Naive thymus-derived CD4-positive, alpha-beta T cell (primary cell): ENCODE measurements around the gene DPP6. TPM values are rescaled to one million over a fixed set of nuclear protein-coding genes. Genes with fewer than 3 reads are reported as not detected.
"Not testable (repeated sequence)": the region's sequence is repeated elsewhere in the genome, so short reads cannot be mapped to it uniquely, and the experiment has no call there.

Source experiments
- ATAC-seq: fragments of 150-1000 bp; cut with Tn5 transposase; 2 replicates; pipeline ENCODE4 v1.10.0; 2021; ENCODE audit warnings: mild to moderate bottlenecking, moderate library complexity
- CTCF ChIA-PET: fragments of 350-600 bp; sonication (Branson Sonifier 250); formaldehyde crosslinking; loops from one replicate; lab custom pipeline; 2021; ENCODE audit warnings: antibody characterized with exemption; lab: Charles Lee
- POLR2A ChIA-PET: fragments of 350-600 bp; sonication (Branson Sonifier 250); formaldehyde crosslinking; loops from one replicate; lab custom pipeline; 2021; ENCODE audit warnings: antibody characterized with exemption, inconsistent platforms; lab: Charles Lee
- DNase-seq, 9 donors: peaks; one replicate each; pipeline versions ENCODE4 v3.0.0 to v3.0.0-alpha.2; 2020 to 2022; ENCODE audit warnings: mixed read lengths in 1 of 9
- H3K27ac ChIP-seq: one replicate; pipeline ENCODE4 v1.7.0; 2013; ENCODE audit warnings: mild to moderate bottlenecking, low read depth, low read length, moderate library complexity
- H3K27me3 ChIP-seq, 2 donors: one replicate each; pipeline ENCODE4 v1.7.0; 2013; ENCODE audit warnings: low read length in 2 of 2, mild to moderate bottlenecking in 2 of 2, moderate library complexity in 2 of 2; ENCODE audit not compliant: control insufficient read depth in 2 of 2, insufficient read depth in 2 of 2
- H3K36me3 ChIP-seq, 3 experiments: 1 replicate in 2 of 3; 2 replicates in 1 of 3; pipeline ENCODE4 v1.7.0; 2013; ENCODE audit warnings: low read length in 3 of 3, mild to moderate bottlenecking in 3 of 3, moderate library complexity in 1 of 3; ENCODE audit not compliant: insufficient read depth in 3 of 3, control insufficient read depth in 2 of 3
- H3K4me1 ChIP-seq, 2 donors: one replicate each; pipeline ENCODE4 v1.7.0; 2013; ENCODE audit warnings: low read length in 2 of 2, mild to moderate bottlenecking in 2 of 2, moderate library complexity in 1 of 2; ENCODE audit not compliant: control insufficient read depth in 2 of 2, insufficient read depth in 2 of 2
- H3K4me3 ChIP-seq: 2 replicates; pipeline ENCODE4 v1.7.0; 2013; ENCODE audit warnings: mild to moderate bottlenecking, low read length
- H3K9me3 ChIP-seq, 3 experiments: 1 replicate in 2 of 3; 2 replicates in 1 of 3; pipeline ENCODE4 v1.7.0; 2013; ENCODE audit warnings: low read length in 3 of 3; ENCODE audit not compliant: control insufficient read depth in 2 of 3
- H3K27ac Mint-ChIP-seq, 9 donors: one replicate each; pipeline ENCODE4 v1.8.0; 2020 to 2022; ENCODE audit warnings: mixed read lengths in 9 of 9, mild to moderate bottlenecking in 8 of 9, moderate library complexity in 5 of 9, inconsistent platforms in 2 of 9
- H3K27me3 Mint-ChIP-seq, 5 donors: one replicate each; pipeline ENCODE4 v1.8.0; 2021 to 2022; ENCODE audit warnings: mixed read lengths in 5 of 5, mild to moderate bottlenecking in 1 of 5
- H3K36me3 Mint-ChIP-seq, 5 donors: one replicate each; pipeline ENCODE4 v1.8.0; 2020 to 2022; ENCODE audit warnings: mixed read lengths in 5 of 5, mild to moderate bottlenecking in 3 of 5, inconsistent platforms in 1 of 5
- H3K4me1 Mint-ChIP-seq, 7 donors: one replicate each; pipeline ENCODE4 v1.8.0; 2020 to 2022; ENCODE audit warnings: mixed read lengths in 7 of 7, mild to moderate bottlenecking in 3 of 7, inconsistent platforms in 1 of 7
- H3K4me3 Mint-ChIP-seq, 10 donors: one replicate each; pipeline ENCODE4 v1.8.0; 2020 to 2022; ENCODE audit warnings: mild to moderate bottlenecking in 10 of 10, mixed read lengths in 10 of 10, moderate library complexity in 6 of 10, inconsistent platforms in 2 of 10
- H3K9me3 Mint-ChIP-seq, 11 donors: one replicate each; pipeline ENCODE4 v1.8.0; 2020 to 2022; ENCODE audit warnings: mixed read lengths in 11 of 11, mild to moderate bottlenecking in 4 of 11, inconsistent platforms in 1 of 11, moderate library complexity in 1 of 11
- intact Hi-C, 2 donors: fragments of 100-400 bp; cut with micrococcal nuclease; formaldehyde crosslinking; loops; one replicate each; pipeline ENCODE4 v1.15.1; 2023
- polyA plus RNA-seq, 2 donors: library from polyadenylated mRNA; unstranded; fragments of 300-500 nt; fragmentation: Illumina TruSeq; gene quantifications; one replicate each; pipeline ENCODE4 v1.2.3, GENCODE V29; 2021
- total RNA-seq, 6 experiments: library from RNA in 5 of 6; stranded (reverse) in 5 of 6; gene quantifications; 1 replicate in 5 of 6; 2 replicates in 1 of 6; pipeline ENCODE4 v1.2.3 and lab custom pipeline; 2021 to 2026

Gene DPP6
- total and polyA plus RNA-seq, 7 experiments from 2014 or later = not detected

- H3K27me3 Mint-ChIP-seq, CTCF ChIA-PET, H3K9me3 ChIP-seq, H3K4me1 Mint-ChIP-seq, H3K36me3 ChIP-seq, H3K27ac ChIP-seq, H3K4me3 ChIP-seq, H3K36me3 Mint-ChIP-seq, ATAC-seq, intact Hi-C loops, H3K27ac Mint-ChIP-seq, H3K4me3 Mint-ChIP-seq, DNase-seq, H3K4me1 ChIP-seq, POLR2A ChIA-PET, H3K27me3 ChIP-seq: not testable (repeated sequence)
- H3K9me3 Mint-ChIP-seq = peaks cover 0 to 13% (median 2%) of the 10 kb centered on the region in 11 donors
Measured at GRCh38 chr7:154109615-154110014, 57.4 kb downstream of the DPP6 start.

DNA sequence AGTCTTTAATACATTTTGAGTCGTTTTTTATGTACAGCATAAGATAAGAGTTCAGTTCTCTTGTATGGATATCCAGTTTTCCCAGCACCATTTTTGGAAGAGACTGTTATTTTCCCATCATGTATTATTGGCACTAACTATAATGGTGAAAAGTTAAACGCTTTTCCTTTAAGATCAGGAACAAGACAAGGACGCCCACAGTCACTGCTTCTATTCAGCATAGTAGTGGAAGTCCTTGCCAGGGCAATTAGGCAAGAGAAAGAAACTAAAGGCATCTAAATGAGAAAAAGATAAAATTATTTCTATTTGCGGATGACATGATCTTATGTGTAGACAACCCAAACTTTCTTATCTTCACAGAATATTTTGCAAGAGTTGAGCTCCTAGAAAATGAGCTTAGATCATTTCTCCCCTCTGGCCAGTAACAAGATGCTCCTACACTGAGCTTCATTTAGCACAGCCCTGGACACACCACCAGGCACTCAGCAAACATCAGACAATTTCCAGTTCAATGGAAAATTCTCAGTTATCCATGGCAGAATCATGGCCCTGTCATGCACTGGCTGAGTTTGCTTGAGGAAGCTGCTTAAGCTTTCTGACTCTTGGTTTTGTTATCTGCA, 61.6 kb downstream of the DPP6 start:
- DNase-seq, H3K4me3 ChIP-seq, H3K9me3 Mint-ChIP-seq, H3K27me3 ChIP-seq, H3K27ac Mint-ChIP-seq, intact Hi-C loops, ATAC-seq, H3K4me3 Mint-ChIP-seq, H3K4me1 ChIP-seq, H3K36me3 ChIP-seq, POLR2A ChIA-PET, CTCF ChIA-PET, H3K27me3 Mint-ChIP-seq, H3K36me3 Mint-ChIP-seq, H3K4me1 Mint-ChIP-seq, H3K9me3 ChIP-seq, H3K27ac ChIP-seq: not testable (repeated sequence)

- POLR2A ChIA-PET, H3K36me3 Mint-ChIP-seq, H3K4me1 Mint-ChIP-seq, H3K4me1 ChIP-seq, H3K27ac ChIP-seq, intact Hi-C loops, H3K27ac Mint-ChIP-seq, ATAC-seq, H3K4me3 ChIP-seq, H3K9me3 ChIP-seq, H3K9me3 Mint-ChIP-seq, H3K4me3 Mint-ChIP-seq, CTCF ChIA-PET, H3K27me3 Mint-ChIP-seq, H3K36me3 ChIP-seq, DNase-seq, H3K27me3 ChIP-seq: not testable (repeated sequence)
Measured at GRCh38 chr7:154117411-154118390, 65.5 kb downstream of the DPP6 start.

GRCh38 chr7:154120825-154121224, 68.6 kb downstream of the DPP6 start:
- intact Hi-C loops, ATAC-seq, H3K27ac ChIP-seq, H3K4me3 Mint-ChIP-seq, H3K36me3 Mint-ChIP-seq, H3K4me3 ChIP-seq, H3K27ac Mint-ChIP-seq, H3K9me3 Mint-ChIP-seq, H3K27me3 Mint-ChIP-seq, DNase-seq, H3K4me1 Mint-ChIP-seq, H3K36me3 ChIP-seq, H3K9me3 ChIP-seq, H3K27me3 ChIP-seq, H3K4me1 ChIP-seq, CTCF ChIA-PET, POLR2A ChIA-PET: not testable (repeated sequence)

DNA sequence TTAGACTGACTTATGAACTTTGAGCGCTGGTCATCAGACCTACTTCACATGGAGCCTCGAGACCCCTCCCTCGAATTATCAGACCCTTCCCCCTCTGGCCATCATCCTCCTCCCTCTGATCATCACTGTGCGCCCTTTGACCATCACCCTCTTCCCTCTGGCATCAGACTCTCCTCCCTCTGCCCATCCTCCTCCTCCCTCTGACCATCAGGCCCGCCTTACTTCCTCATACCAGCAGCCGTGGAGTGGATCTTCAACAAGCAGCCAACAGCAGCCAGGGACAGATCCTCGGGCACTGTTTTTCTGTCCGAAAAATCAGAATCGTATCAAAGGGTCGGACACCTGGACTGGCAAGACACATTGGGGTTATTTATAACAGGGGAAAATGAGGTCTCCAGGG, 70.5 kb downstream of the DPP6 start:
- H3K9me3 ChIP-seq, H3K27ac Mint-ChIP-seq, CTCF ChIA-PET, H3K27ac ChIP-seq, H3K4me1 Mint-ChIP-seq, H3K4me3 ChIP-seq, intact Hi-C loops, H3K36me3 Mint-ChIP-seq, ATAC-seq, H3K4me1 ChIP-seq, POLR2A ChIA-PET, H3K27me3 Mint-ChIP-seq, H3K36me3 ChIP-seq, DNase-seq, H3K27me3 ChIP-seq, H3K4me3 Mint-ChIP-seq, H3K9me3 Mint-ChIP-seq: not testable (repeated sequence)

DNA sequence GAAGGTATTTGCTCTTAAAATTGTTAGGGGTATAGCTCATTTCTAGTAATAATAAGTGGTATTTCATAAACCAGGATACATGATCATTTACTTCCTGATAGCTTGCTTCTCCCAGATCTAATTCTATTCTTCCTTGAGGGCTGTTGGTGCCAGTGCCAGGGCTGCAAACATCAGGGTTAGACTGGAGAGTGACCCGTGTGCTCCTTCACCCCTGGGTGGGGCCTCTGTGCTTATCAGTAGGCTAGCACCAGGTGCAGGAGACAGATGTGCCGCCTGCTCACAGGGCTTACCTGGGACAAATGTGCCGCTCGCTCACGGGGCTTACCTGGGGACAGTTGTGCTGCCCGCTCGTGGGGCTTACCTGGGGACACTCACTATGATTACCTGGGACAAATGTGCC, 71.2 kb downstream of the DPP6 start:
- CTCF ChIA-PET, intact Hi-C loops, DNase-seq, ATAC-seq, H3K4me3 Mint-ChIP-seq, H3K4me3 ChIP-seq, H3K36me3 Mint-ChIP-seq, H3K4me1 Mint-ChIP-seq, H3K36me3 ChIP-seq, H3K4me1 ChIP-seq, H3K9me3 ChIP-seq, H3K9me3 Mint-ChIP-seq, H3K27me3 Mint-ChIP-seq, H3K27ac ChIP-seq, H3K27ac Mint-ChIP-seq, POLR2A ChIA-PET, H3K27me3 ChIP-seq: not testable (repeated sequence)

- H3K27me3 ChIP-seq, ATAC-seq, POLR2A ChIA-PET, intact Hi-C loops, H3K9me3 Mint-ChIP-seq, H3K9me3 ChIP-seq, CTCF ChIA-PET, H3K27ac ChIP-seq, H3K27me3 Mint-ChIP-seq, H3K4me3 ChIP-seq, H3K36me3 ChIP-seq, H3K36me3 Mint-ChIP-seq, H3K4me1 ChIP-seq, DNase-seq, H3K27ac Mint-ChIP-seq, H3K4me1 Mint-ChIP-seq, H3K4me3 Mint-ChIP-seq: not testable (repeated sequence)
Measured at GRCh38 chr7:154129142-154129541, 76.9 kb downstream of the DPP6 start.
